GM18508 (cell line): ENCODE data around the gene ANKUB1.

ENCODE experiments used
- ATAC-seq: cut with Tn5 transposase; IDR thresholded peaks from one replicate; pipeline ENCODE4 v1.9.1; 2021; ENCODE audit warnings: moderate number of reproducible peaks; ENCODE audit not compliant: insufficient read depth, unreplicated experiment

The ANKUB1 gene

DNA sequence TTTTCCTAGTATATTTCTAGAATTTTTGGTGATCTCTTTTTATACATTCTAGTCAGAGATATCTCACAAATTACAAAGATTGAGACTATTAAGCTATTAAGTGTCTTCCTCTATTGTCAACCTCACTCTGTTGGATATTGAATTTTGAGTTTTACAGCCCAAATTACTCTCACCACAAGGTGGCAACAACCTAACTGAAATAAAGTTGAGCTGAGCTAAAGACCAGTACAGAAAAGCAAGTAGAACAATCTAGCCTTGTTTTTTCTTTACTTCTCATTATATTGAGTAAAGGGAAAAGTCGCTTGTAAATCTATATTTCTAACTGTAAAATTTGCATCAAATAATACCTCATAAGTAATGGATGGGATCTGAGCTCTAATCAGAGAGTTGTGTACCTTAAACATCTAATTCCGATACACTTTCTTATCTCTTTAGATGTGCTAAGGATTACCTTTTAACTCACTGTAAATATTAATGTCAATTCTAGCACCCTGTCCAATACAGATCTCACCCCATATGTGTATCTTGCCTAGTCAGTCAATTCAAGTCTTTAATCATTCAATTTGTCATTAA lies 26.5 kb downstream of the ANKUB1 start:
- no peak for ATAC-seq

GRCh38 chr3:149764302-149764701 lies 28.1 kb downstream of the ANKUB1 start:
- no peak for ATAC-seq

- ATAC-seq = no peak
These were observed 28.7 kb downstream of the ANKUB1 start for GRCh38 chr3:149763565-149764195.

DNA sequence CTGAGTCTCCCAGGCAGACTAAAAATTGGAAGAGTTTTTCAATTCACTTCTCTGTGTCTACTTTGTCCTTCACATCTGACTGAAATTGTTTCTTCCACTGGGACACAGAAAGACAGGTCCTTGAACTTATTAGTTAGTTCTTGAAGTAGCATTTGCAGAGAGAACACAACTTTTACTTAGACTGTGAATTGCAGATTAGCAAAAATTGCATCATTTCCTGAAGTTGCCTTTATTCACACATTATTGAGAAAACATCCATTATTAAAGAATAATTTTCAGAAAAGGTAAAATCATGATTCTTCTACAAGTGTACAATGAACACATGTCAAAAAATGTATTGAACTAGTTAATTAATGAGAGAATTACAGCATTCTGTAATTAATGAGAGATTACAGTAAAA lies 38.6 kb downstream of the ANKUB1 start:
- ATAC-seq = no peak

- ATAC-seq = no peak
These were observed 39.6 kb downstream of the ANKUB1 start for GRCh38 chr3:149752788-149753136.

DNA sequence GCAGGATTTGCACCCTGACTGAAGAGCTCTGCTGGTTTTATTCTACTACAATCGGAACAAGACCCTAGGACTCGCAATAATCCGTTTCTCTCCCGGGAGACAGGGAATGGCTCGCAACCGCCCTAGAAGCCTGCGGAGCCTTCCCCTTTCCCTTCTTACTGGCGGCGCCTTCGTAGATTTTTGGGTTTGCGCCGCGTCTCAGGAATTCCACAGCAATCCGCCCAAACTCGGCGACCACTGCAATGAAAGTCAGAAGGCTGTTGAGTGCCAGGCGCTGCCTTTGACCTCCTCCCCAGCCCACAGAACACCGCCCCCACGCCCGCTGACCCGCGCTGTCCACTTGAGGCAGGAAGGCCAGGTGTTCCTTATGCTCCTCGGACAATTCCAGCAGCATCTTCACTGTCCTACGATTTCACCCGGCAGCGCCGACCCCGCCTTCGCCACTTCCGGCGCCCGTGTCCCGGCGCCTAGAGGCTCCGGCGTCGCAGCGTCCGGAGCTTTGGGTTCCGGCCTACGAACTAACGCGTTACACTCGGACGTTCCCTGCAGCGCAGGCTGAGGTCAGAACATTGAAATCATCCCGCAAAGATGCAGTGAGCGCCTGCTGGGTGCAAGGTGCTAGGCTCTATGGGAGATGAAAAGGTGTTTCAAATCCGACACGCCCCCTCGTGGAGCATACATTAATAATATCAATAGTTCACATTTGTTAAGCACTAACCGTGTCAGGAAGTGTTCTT lies 40.1 kb downstream of the ANKUB1 start, which contains the start of gene COMMD2:
COMMD2 (minus strand) TSS at position 439 of the 737 bp plus-strand sequence; CDS start at position 394, 45 bp downstream.
- ATAC-seq = peak; percentile 99

DNA sequence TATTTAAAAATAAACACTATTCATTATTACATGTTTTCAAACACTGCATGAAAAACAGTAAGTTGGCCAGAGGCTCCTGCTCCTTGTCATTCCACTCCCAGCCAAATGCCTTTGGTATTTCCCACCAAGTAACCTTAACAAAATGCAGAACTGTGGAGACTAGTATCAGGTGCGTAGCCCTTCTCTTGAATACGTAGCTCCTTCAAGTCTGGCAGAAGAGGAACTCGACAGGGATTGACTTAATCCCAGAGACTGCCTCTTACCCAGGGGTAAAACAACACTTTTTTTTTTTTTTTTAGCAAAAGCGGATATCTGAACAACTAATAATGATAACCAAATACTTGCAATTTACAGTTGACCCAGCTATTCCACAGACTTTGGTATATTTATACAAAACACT lies 40.8 kb downstream of the ANKUB1 start:
- ATAC-seq = no peak

DNA sequence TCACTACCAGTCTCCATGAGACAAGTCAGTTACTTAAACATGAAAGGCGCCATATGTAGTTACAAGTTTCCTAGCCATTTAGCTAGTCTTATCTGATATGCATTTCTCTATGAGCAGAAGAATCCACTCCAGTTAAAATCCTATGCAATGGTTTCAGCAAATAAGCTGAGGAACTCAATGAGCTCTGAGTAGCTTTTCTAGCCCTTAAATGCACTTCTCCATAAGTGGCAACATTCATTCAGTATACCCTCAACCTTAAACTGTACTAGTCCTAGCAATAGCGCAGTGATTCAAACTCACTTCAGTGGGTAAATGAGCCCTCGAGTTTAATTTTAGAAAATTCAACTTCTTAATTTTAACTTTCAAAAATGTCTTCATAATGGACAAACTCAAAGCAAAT lies 47.7 kb downstream of the ANKUB1 start:
- ATAC-seq = no peak

- no peak for ATAC-seq
These were observed 48.2 kb downstream of the ANKUB1 start for GRCh38 chr3:149744151-149744550.

GRCh38 chr3:149739396-149739795 lies 53.0 kb downstream of the ANKUB1 start:
- ATAC-seq = no peak

DNA sequence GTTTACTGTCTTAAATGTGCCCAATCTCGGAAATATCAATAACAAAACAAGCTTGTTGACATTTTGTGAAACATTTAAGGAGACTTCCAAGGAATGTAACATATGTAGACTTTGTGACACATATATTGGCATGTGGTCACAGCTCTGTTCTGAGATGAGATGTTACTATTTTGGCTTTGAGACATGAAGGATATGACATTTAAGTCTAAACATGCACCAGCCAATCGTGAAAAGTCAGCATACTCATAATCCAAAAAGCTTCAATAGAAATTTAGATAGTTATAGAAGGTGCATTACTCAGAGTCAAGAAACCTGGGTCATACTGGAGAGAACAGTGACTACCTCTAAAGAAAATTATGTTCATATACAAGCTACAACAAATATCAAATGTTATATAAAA lies 53.5 kb downstream of the ANKUB1 start:
- no peak for ATAC-seq

GRCh38 chr3:149736953-149737205 lies 55.5 kb downstream of the ANKUB1 start:
- no peak for ATAC-seq

- no peak for ATAC-seq
These were observed 56.0 kb downstream of the ANKUB1 start for GRCh38 chr3:149736175-149736952.

DNA sequence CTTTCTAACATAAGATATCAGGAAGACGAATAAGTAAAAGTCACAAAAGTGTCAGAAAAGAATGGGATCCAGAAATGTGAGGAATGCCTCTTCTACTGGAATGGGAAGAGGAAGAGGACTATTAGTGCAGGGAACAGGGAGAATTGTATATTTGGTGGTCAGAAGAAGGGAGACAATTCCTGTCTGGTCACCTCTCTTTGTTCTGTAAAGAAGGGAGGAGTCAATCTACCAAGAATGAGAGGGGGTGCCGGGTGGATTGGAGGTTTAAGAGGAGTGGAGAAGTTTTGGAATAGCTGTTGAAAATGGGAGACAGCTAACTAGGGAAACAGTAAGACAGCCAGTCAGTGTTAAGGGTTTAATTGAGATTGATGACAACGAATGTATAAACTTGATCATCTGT lies 60.1 kb downstream of the ANKUB1 start:
- ATAC-seq = no peak

DNA sequence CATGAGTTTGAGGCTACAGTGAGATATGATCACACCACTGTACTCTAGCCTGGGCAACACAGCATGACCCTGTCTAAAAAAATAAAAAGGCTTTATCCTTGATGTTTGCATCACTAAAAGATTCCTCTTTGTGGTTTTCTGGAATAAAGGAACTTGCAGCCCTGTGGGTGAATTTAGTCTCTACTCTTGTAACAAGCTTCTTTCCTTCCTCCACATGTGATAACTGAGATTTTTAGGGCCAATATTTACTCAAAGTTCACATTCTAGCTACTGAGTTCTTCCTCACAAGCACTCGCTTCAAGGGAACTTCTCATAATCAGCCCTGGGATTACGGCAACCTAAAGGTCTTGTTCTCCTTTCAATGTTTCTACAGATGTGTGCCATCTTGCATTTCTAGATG lies 64.7 kb downstream of the ANKUB1 start:
- ATAC-seq = no peak

- peak; percentile 85 for ATAC-seq
These were observed 65.5 kb downstream of the ANKUB1 start for GRCh38 chr3:149726716-149727407.

DNA sequence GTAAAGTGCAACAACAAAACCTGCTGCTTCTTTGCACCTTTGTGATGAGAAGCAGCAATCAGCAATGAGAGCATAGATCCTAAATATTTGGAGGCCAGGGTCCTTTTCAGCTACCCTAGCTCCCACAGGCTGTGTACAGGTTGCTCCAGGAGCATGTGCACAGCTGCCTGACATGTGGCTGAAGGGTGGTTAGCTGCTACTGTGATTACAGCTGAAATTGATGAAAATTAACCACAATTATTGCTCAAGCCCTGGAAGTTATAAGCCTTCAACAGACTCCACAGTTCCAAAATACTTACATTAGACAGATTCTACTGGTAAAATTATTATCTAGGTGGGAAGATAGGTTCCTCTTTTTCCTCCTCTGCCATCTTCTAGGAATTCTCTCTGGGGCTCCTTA lies 68.6 kb downstream of the ANKUB1 start:
- ATAC-seq = no peak

- no peak for ATAC-seq
These were observed 71.4 kb downstream of the ANKUB1 start for GRCh38 chr3:149720918-149721317.

DNA sequence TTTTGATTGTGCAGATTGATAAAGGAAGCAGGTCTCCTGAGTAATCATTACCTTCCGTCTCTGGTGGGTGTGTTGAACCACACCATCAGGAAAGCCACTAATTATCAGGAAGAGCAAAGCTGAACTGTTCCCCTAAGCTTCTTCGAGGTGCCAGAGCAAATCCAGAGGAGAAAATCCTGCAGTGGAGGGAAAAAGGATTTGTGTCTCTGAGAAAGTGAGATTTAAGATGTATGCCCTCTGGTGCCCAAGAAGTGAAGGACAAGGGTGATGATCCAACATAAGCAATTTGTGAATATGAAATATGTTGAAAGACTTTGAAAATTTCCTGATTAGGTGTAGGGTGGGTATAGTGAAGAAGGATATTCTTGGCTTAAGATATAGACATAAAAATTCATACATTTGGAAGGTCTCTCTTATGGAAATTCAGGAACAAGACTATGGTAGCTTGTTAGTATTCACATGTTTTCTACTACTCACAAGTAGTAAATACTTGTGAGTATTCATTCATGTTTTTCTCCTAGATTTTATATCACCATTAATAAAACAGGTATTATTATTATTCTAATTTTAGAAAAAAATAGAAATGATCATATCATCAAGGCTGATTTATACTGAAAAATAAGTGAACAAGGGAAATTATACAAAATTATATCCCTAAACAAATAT lies 74.8 kb downstream of the ANKUB1 start:
- ATAC-seq = no peak

GRCh38 chr3:149716984-149717383 lies 75.4 kb downstream of the ANKUB1 start:
- ATAC-seq = no peak
